Stimulated activated CD4-positive, alpha-beta T cell treated with anti-CD3 and anti-CD28 coated beads, Interleukin-1b, Interleukin-23, amount 100 ng/mL, for 4 hours (primary cell): ENCODE results near the gene NUSAP1.
"Not testable (repeated sequence)": the region's sequence is repeated elsewhere in the genome, so short reads cannot be mapped to it uniquely, and the experiment has no call there.

Experiments
- DNase-seq, 2 donors: peaks; one replicate each; pipeline ENCODE4 v3.0.0-alpha.2; 2020; ENCODE audit warnings: low read depth in 2 of 2

The NUSAP1 gene

DNA sequence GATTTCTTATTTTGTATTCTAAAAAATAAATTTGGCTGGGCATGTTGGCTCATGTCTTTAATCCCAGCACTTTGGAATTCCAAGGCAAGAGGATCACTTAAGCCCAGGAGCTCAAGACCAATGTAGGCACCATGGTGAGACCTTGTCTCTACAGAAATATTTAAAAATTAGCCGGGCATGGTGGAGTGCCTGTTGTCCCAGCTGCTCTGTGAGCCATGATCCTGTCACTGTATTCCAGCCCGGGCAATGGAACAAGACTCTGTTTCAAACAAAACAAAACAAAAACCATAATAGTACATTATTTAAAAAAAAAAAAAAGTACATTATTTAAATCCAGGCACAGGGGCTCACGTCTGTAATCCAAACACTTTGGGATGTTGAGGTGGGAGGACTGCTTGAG is 78.8 kb downstream of the NUSAP1 start:
- DNase-seq: no peak

- peak in 1 of 2 donors; percentile 15 for DNase-seq
Observed at GRCh38 chr15:41416128-41416741, 83.6 kb downstream of the NUSAP1 start.

GRCh38 chr15:41416742-41417417 is 84.2 kb downstream of the NUSAP1 start, which contains the start of gene RTF1:
Gene RTF1, plus strand, starts transcription at chr15:41417095. Its CDS starts 21 bp downstream, at chr15:41417116.
- peak; percentile 98 to 99 for DNase-seq

DNA sequence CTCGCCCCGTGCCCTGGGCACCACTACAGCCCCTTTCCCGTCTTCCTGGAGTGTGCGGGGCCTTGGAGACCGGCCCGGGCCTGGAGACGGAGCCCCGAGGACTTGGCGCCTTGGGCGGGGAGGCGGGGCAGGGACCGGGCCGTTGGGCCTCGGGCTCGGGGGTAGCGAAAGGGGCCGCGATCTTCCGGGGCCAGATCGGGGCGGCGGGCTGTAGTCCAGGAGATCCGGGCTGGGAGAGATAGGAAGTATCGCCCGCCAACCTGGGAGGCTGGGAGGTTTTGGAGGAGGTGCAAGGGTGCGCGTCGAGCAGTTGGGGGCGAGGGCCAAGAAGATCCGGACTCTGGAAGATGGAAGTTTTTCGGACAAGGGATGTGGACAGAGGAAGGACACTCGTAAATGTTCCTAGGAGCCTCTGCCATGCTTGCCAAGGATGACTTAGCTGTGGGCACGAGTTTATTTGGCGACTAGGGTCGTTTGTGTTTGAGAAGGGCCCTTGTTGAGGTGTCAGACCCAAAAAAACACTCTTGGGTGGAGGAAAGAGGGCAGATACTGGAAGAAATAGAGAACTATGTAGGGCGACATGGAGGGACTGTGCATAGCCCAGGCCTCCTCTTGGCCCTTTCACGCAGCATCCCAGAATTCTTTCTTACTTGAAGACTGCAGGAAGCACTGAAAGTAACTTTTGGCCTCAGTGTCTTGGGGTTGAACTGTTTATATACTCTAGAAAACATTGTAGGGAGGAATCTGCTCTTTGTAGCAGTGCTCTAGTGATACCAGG is 84.9 kb downstream of the NUSAP1 start:
- peak in 1 of 2 donors; percentile 32 for DNase-seq

DNA sequence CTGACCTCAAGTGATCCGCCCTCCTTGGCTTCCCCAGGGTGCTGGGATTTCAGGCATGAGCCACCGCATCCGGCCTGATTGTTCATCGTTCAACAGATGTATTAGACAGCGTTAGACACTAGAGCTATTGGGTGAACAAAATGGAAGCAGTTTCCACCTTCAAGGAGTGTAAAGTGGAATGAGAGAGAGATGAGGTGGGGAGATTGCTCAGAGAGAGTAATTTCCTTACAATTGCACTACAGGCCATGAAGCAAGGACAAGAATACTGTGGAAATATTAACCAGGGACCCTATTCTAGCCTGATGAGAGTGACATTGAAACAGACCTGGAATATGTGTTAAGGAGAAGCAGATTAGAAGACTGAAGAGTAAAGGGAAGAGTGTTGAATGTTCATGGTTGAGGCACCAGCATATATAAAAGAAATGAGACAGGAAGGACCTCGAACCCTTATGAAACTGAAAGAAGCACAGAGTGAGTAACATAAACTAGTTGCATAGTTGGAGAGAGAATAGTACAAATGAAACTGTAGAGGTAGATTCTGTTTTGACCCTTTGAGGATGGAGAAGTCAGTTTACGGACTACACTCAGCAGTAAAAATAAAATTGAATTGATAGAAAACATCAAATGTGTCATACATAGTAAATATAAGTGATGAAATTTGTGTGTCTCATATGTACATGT is 91.4 kb downstream of the NUSAP1 start:
- DNase-seq: no peak

DNA sequence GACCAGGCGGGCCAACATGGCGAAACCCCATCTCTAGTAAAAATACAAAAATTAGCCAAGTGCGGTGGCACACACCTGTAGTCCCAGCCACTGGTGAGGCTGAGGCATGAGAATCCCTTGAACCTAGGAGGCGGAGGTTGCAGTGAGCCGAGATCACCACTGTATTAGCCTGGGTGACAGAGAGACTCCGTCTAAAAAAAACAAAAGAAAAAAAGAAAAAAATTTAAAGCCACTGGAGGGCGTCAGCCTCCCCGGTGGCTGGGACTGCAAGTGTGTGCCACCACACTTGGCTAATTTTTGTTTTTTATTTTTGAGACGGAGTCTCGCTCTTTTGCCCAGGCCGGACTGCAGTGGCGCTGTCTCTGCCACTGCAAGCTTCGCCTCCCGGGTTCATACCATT is 92.1 kb downstream of the NUSAP1 start:
- DNase-seq: no peak

GRCh38 chr15:41425907-41426306 is 93.2 kb downstream of the NUSAP1 start:
- DNase-seq: not testable (repeated sequence)

DNA sequence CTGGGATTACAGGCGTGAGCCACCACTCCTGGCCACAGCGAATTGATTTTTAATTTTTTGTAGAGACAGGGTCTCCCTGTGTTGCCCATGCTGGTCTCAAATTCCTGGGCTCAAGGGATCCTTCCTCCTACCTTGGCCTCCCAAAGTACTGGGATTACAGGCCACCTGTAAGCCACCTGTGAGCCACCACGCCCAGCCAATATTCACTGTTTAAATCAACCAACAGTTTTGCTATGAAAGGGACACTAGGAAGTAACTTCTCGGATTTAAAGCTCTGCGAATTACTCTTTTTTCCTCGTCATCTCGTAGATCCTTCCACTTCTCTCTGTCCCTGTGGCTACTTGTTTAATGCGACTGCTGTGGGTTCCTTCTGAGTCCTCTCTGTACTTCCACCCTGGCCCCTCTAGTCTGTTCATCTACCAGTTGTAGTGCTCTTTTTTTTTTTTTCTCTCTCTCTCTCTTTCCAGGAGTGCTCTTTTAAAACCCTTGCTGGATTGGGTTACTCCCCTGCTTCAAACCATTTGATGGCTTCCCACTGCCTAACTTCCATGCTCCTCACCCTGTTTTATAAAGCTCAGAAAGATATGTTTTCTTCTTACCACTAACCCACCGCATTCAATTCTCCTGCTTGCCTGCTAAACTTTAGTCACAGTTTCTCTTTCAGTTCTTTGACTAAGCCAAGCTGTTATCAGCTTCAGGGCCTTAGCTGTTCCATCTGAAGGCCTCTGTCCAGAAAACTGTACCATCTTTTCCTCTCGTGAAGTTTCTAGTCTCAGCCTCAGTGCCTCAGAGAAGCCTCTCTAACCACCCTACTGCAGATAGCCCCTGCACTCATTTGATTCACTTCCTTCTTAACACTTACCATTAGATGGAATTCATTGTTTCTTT is 96.6 kb downstream of the NUSAP1 start:
- DNase-seq: no peak
